ENCODE results near the gene NT5DC4.

NT5DC4 gene

DNA sequence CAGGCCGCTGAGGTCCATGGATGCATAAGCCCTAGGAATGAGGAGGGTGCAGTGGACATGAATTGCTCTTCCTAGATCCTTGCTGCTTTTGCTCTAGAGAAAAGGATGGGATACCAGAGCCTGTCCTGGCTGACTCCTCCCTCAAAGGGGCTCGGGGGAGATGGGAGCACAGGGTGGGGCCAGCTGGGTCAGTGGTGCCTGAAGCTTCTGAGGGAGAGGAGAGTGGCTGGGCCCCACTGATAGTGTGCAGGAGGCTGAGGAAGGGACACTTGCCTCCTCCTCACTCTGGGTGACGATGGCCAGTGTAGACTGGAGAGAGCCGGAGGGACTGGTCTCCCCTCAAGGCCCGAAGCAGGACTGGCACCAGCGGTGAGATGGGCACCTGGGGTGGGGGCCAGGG, at the start of gene NT5DC4:
NT5DC4 (plus strand) TSS at position 236 of the 400 bp plus-strand sequence; CDS start at position 296, 60 bp downstream.
- DNase-seq: no peak

GRCh38 chr2:112671801-112672200, 49.0 kb upstream of the NT5DC4 start:
- no peak for DNase-seq

DNA sequence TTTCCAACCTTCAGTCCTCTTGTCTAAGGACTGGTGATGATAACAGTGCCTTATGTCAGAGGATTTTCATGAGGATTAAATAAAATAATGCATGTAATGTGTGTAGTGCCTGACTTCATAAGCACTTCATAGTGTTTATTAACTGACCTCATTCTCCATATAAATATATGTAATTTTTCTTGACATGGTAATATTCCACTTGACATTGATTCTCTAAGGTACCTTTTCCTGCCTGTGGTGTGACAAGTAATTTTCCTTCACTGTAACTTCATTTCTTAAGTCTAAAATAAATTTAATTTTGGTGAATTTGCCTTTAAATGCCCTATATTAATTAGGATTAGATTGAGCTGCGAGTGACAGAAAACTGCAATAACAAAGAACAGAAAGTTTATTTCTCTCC, 47.8 kb upstream of the NT5DC4 start:
- DNase-seq: no peak

DNA sequence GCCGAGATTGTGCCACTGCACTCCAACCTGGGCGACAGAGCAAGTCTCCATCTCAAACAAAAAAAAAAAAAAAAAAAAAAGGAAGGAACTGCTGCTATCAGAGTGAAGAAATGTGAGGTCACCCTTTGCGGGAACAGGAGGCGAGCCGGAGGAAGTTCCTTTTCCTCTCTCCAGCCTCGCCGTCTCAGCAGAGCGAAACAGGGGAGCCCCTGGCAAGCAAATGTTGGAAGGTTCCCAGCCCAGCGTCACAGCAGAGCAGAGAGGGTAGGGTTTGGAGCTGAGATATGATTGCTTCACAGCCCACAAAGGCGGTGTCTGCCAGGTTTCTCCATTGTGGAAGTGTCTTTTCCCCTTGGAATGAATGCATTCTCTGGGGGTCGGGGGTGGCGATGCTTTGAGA, 46.6 kb upstream of the NT5DC4 start:
- no peak for DNase-seq

- no peak for DNase-seq
Measured at GRCh38 chr2:112679484-112679883, 41.3 kb upstream of the NT5DC4 start.

DNA sequence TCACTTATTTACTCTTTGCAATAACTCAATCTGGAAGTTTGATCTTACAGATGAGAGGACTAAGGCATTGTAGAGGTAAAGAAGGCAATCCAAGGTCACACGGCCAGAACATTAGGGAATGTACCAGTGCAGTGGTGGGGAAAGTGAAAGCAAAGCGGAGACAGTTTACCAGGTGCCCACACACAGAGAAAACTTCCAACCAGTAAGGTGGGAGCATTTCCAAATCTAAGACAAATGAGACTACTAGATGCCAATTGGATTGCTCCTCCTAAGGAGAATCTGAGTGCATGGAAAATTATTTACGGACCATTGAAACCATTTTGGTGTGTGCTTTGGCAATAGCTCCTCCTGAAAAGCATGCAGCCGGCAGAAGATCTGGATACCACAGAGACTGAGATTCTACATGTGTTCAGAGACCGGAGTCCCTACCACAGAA, 40.1 kb upstream of the NT5DC4 start:
- no peak for DNase-seq

GRCh38 chr2:112682101-112682500, 38.7 kb upstream of the NT5DC4 start:
- DNase-seq: no peak

- DNase-seq: no peak
Measured at GRCh38 chr2:112683550-112684414, 37.0 kb upstream of the NT5DC4 start.

DNA sequence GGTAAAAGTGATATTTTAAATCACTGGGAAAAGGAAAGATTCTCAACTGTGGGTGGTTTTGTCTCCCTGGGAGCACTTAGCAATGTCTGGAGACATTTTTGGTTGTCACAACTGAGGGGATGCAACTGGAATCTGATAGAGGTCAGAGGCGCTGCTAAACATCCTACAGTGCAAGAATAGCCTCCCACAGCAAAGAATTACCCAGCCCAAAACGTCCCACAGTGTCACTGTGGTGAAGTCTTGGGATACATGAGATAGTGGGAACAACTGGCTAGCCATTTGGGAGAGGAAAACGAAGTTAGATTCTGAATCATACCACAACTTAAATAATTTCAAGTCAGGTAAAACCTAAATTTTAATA, 36.4 kb upstream of the NT5DC4 start:
- no peak for DNase-seq

DNA sequence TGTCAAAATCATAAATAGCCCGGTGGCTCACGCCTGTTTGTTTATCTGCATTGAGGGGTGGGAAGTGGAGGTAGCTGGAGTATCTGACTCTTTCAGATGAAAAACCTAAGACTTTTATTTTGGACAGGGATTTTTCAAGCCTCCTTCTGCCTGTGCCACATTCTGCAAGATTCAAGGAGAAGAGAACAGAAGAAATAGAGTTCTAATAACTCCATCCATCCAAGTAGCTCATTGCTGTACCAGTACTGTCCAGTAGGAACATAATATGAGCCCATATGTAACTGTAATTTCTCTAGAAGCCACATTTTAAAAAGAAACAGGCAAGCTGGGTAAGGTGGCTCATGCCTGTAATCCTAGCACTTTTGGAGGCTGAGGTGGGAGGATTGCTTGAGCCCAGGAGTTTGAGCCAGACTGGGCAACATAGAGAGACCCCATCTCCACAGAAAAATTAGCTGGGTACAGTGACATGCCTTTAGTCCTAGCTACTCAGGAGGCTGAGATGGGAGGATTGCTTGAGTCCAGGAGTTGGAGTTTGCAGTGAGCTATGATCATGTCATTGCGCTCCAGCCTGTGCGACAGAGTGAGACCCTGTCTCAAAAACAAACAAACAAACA, 35.4 kb upstream of the NT5DC4 start:
- DNase-seq: no peak

DNA sequence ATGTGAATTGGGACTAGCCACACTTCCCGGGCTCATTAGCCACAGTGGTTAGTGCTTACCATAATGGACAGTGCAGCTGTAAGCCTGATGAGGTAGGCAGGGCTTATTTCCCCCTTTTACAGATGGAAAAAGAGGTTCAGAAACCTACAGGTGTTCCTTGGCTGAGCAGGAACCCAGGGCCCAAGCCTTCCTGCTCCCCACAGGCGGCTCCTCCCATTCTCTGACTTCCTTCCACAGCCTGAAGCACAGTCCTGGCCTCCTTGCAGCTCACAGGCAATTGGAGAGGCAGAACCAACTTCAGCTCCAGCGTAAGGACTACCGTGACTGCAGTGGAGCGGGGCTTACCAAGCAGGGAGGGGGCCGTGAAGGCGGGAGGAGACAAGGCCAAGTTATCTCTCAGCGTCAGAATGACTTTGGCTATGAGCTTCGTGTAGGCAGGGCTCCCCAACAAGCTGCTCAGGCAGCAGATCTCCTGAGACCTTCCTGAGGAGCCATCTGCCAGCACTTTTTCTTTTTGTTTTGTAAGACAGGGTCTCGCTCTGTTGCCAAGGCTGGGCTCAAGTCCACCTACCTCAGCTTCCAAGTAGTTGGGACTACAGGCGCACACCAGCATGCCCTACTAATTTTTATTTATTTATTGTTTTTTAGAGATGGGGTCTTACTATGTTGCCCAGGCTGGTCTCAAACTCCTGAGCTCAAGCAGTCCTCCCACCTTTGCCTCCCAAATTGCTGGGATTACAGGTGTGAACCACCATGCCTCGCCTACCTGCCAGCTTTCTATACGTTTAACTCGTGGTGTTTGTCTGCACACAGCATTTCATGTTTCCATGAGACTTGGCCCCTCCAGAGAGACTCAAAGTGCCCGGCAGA, 34.2 kb upstream of the NT5DC4 start:
- DNase-seq: no peak

DNA sequence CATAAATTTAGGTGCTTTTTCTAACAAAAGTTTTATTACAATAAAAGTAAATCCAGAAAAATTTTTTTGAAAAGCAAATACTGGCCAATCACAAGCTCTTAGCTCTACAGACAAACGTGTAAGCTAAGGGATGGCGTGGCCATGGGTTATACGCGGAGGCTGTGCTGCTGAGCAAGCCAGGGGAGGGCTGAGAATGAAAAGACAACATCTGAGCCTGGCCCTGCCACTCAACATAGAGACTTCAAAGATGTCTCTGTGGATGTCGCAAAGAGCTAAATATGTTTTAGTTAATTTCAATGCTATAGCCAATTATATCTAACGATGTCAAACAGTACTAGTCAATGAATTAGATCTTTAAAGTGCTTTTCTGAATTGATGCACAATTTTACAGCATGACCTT, 33.3 kb upstream of the NT5DC4 start:
- DNase-seq: no peak

DNA sequence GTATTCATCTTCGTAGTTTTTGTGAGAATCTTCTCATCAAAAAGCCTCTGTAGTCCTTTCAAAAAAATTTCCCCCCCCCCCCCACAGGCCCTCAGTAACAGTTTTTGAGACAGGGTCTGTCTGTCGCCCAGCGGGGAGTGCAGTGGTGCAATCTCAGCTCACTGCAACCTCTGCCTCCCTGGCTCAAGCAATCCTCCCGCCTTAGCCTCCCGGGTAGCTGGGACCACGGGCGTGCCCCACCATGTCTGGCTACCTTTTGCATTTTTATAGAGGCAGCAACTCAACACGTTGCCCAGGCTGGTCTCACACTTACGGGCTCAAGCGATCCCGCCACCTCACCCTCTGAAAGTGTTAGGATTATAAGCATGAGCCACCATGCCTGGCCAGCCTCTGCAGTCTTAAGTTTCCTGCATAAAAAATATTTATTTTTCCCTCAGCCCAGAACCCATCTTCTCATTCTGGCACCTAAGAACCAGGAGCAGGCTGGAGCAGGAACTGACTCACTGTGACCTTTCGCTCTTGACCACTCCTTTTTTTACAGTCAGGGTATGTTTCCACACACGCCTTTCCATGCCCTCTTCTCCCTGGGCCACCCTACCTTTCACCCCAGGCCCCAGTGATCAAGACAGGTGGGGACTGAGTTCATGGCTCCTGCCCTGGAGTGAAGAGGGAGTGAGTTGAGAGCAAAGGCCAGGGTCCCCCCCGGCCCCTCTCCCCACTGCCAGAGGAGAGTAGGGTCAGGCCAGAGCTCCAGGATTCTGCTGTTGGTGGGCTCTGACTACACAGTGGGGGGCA, 32.5 kb upstream of the NT5DC4 start:
- no peak for DNase-seq

GRCh38 chr2:112690853-112691401, 29.9 kb upstream of the NT5DC4 start:
- peak; percentile 63 to 73 for DNase-seq

GRCh38 chr2:112691881-112692281, 28.9 kb upstream of the NT5DC4 start:
- peak; percentile 15 to 40 for DNase-seq

- DNase-seq: peak; percentile 69 to 75
Measured at GRCh38 chr2:112692495-112692911, 28.3 kb upstream of the NT5DC4 start.

DNA sequence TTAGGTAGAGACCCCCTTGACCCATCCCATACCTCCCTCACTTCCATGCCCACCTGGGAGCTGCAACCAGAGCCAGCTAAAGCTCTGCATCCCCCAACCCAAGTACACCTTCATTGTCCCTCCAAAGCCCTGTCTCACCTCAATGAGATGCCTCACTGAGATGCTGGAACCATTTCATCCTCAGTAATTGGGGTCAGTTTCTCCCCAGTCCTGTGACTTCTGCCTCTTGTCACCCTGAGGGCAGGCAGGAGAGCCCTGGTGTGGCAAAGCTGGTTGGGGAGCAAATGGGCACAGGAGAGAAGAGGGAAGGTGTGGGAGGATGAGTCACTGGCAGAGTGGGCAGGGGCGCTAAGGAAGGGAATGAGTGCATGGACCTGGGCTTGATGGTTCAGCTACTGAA, 27.9 kb upstream of the NT5DC4 start:
- DNase-seq: peak; percentile 64 to 70

GRCh38 chr2:112693596-112693995, 27.2 kb upstream of the NT5DC4 start:
- no peak for DNase-seq

- no peak for DNase-seq
Measured at GRCh38 chr2:112694182-112694581, 26.6 kb upstream of the NT5DC4 start.

GRCh38 chr2:112698834-112699515, 21.8 kb upstream of the NT5DC4 start:
- no peak for DNase-seq

GRCh38 chr2:112699984-112700667, 20.7 kb upstream of the NT5DC4 start:
- no peak for DNase-seq
